GM23338 (cell line): ENCODE measurements around the gene CBX6. TPM values are rescaled to one million over a fixed set of nuclear protein-coding genes. Genes with fewer than 3 reads are reported as not detected.
A peak's percentile ranks its signal among the peaks of the same experiment; 100 is the strongest.

Experiments used
- ATAC-seq: fragments of 200-7000 bp; cut with Tn5 transposase; 3 replicates; pipeline ENCODE4 v1.9.1; 2020
- DNase-seq: peaks from one replicate; pipeline ENCODE4 v3.0.0-alpha.2; 2015; ENCODE audit warnings: low spot score
- H2AFZ ChIP-seq: fragments of 200-600 bp; sonication (generic); 2 replicates; pipeline ENCODE4 v1.8.0; 2016; ENCODE audit warnings: antibody characterized with exemption, mild to moderate bottlenecking, moderate library complexity
- H3F3A ChIP-seq: fragments of 200-600 bp; sonication (generic); replicated peaks from 2 replicates; pipeline ENCODE4 v1.8.0; 2017; ENCODE audit warnings: antibody characterized with exemption, mixed run types, low read depth
- H3K27ac ChIP-seq: fragments of 200-600 bp; sonication (generic); 2 replicates; pipeline ENCODE4 v1.6.1; 2016; ENCODE audit warnings: low read depth
- H3K27me3 ChIP-seq: fragments of 200-600 bp; sonication (generic); 2 replicates; pipeline ENCODE4 v1.8.0; 2016; ENCODE audit warnings: mild to moderate bottlenecking, mixed run types, moderate library complexity; ENCODE audit not compliant: insufficient read depth
- H3K36me3 ChIP-seq: fragments of 200-600 bp; sonication (generic); 2 replicates; pipeline ENCODE4 v1.8.0; 2016; ENCODE audit warnings: mild to moderate bottlenecking; ENCODE audit not compliant: insufficient read depth
- H3K4me1 ChIP-seq: fragments of 200-600 bp; sonication (generic); 2 replicates; pipeline ENCODE4 v1.8.0; 2016; ENCODE audit warnings: mild to moderate bottlenecking, moderate library complexity; ENCODE audit not compliant: insufficient read depth
- H3K4me2 ChIP-seq: fragments of 200-600 bp; sonication (generic); 2 replicates; pipeline ENCODE4 v1.7.1; 2017; ENCODE audit warnings: mixed run types
- H3K4me3 ChIP-seq: fragments of 200-600 bp; sonication (generic); 2 replicates; pipeline ENCODE4 v1.6.1; 2016; ENCODE audit warnings: mixed run types
- H3K79me2 ChIP-seq: fragments of 200-600 bp; sonication (generic); replicated peaks from 2 replicates; pipeline ENCODE4 v1.8.0; 2017; ENCODE audit warnings: mild to moderate bottlenecking; ENCODE audit not compliant: insufficient read depth
- H3K9me2 ChIP-seq: fragments of 200-600 bp; sonication (generic); 2 replicates; pipeline ENCODE4 v1.8.0; 2017; ENCODE audit not compliant: insufficient read depth
- H4K20me1 ChIP-seq: fragments of 200-600 bp; sonication (generic); replicated peaks from 2 replicates; pipeline ENCODE4 v1.8.0; 2017; ENCODE audit warnings: mild to moderate bottlenecking; ENCODE audit not compliant: insufficient read depth
- H3K27ac Mint-ChIP-seq: 2 replicates; pipeline ENCODE4 v1.8.0; 2020; ENCODE audit warnings: inconsistent platforms, mild to moderate bottlenecking, moderate library complexity, mixed read lengths
- H3K27me3 Mint-ChIP-seq: 3 replicates; pipeline ENCODE4 v1.8.0; 2022; ENCODE audit warnings: low read depth, mild to moderate bottlenecking, moderate library complexity, mixed read lengths, inconsistent platforms; ENCODE audit not compliant: insufficient read depth, poor library complexity
- H3K36me3 Mint-ChIP-seq: 3 replicates; pipeline ENCODE4 v1.8.0; 2021; ENCODE audit warnings: low read depth, mild to moderate bottlenecking, inconsistent platforms, moderate library complexity, mixed read lengths
- H3K4me1 Mint-ChIP-seq: 3 replicates; pipeline ENCODE4 v1.8.0; 2020; ENCODE audit warnings: mild to moderate bottlenecking, inconsistent platforms, mixed read lengths
- H3K4me3 Mint-ChIP-seq: 3 replicates; pipeline ENCODE4 v1.8.0; 2021; ENCODE audit warnings: moderate library complexity, mild to moderate bottlenecking, inconsistent platforms, mixed read lengths
- H3K9me3 Mint-ChIP-seq: 3 replicates; pipeline ENCODE4 v1.8.0; 2020; ENCODE audit warnings: moderate library complexity, mild to moderate bottlenecking, inconsistent platforms, mixed read lengths
- CREB1 ChIP-seq: fragments of 250-450 bp; sonication (Bioruptor Pico); IDR thresholded peaks from 2 replicates; pipeline ENCODE4 v1.5.0; 2020; ENCODE audit warnings: low read depth, mild to moderate bottlenecking, moderate library complexity
- CTCF ChIP-seq, 2 experiments: fragments of 200-600 bp in 1 of 2; sonication (generic) in 1 of 2; conservative IDR thresholded peaks; 2 replicates each; pipeline versions ENCODE4 v1.5.1 to v1.6.1; 2016 to 2017; ENCODE audit warnings: antibody characterized with exemption in 2 of 2, low read depth in 2 of 2, mild to moderate bottlenecking in 2 of 2, moderate library complexity in 1 of 2
- ETS1 ChIP-seq: IDR thresholded peaks from 2 replicates; pipeline ENCODE4 v1.6.1; 2016; ENCODE audit warnings: antibody characterized with exemption
- EZH2 ChIP-seq: fragments of 200-600 bp; sonication (generic); IDR thresholded peaks from one replicate; pipeline ENCODE4 v1.8.0; 2017; ENCODE audit warnings: antibody characterized with exemption, mild to moderate bottlenecking, low read depth; ENCODE audit not compliant: unreplicated experiment
- EZH2phosphoT487 ChIP-seq: fragments of 200-600 bp; sonication (generic); IDR thresholded peaks from one replicate; pipeline ENCODE4 v1.8.1; 2018; ENCODE audit warnings: antibody characterized with exemption; ENCODE audit not compliant: unreplicated experiment
- JUNB ChIP-seq: IDR thresholded peaks from one replicate; pipeline ENCODE4 v1.6.1; 2016; ENCODE audit warnings: antibody characterized with exemption; ENCODE audit not compliant: unreplicated experiment
- NANOG ChIP-seq: IDR thresholded peaks from 2 replicates; pipeline ENCODE4 v1.6.1; 2016; ENCODE audit warnings: antibody characterized with exemption, borderline replicate concordance
- POLR2AphosphoS5 ChIP-seq: IDR thresholded peaks from 2 replicates; pipeline ENCODE4 v1.6.1; 2016; ENCODE audit warnings: antibody characterized with exemption, low read depth
- REST ChIP-seq: IDR thresholded peaks from one replicate; pipeline ENCODE4 v1.6.1; 2018; ENCODE audit warnings: antibody characterized with exemption; ENCODE audit not compliant: unreplicated experiment
- STAT1 ChIP-seq: IDR thresholded peaks from one replicate; pipeline ENCODE4 v1.6.1; 2016; ENCODE audit warnings: antibody characterized with exemption; ENCODE audit not compliant: unreplicated experiment
- ZNF114 ChIP-seq: fragments of 250-450 bp; sonication (Bioruptor Pico); IDR thresholded peaks from 2 replicates; pipeline ENCODE4 v1.5.0; 2020; ENCODE audit warnings: mild to moderate bottlenecking, moderate library complexity
- ZNF331 ChIP-seq: fragments of 250-450 bp; sonication (Bioruptor Pico); IDR thresholded peaks from 2 replicates; pipeline ENCODE4 v1.5.0; 2020; ENCODE audit warnings: low read depth, mild to moderate bottlenecking, moderate library complexity
- ZNF462 ChIP-seq: fragments of 250-450 bp; sonication (Bioruptor Pico); IDR thresholded peaks from 2 replicates; pipeline ENCODE4 v1.5.0; 2020; ENCODE audit warnings: mild to moderate bottlenecking, moderate library complexity
- polyA plus RNA-seq: library from polyadenylated mRNA; unstranded; fragments of >200 nt; fragmentation: Nextera tagmentation; extraction: Ambion mirVana; gene quantifications from 2 replicates; pipeline ENCODE4 v1.2.1, GENCODE V29; 2016
- total RNA-seq: library from RNA; depleted of rRNA; stranded (reverse); fragments of >200 nt; shearing (Covaris generic); gene quantifications from 2 replicates; pipeline ENCODE4 v1.2.3, GENCODE V29; 2014

The CBX6 gene
- total and polyA plus RNA-seq, 2 experiments from 2014 or later, result 18.5 to 23.0 TPM

GRCh38 chr22:38859581-38860282, 12.3 kb downstream of the CBX6 start:
- peaks cover 41% of the 10 kb centered on the region for H3K4me1 ChIP-seq
- H3K79me2 ChIP-seq, result no peaks in the 10 kb centered on the region
- H4K20me1 ChIP-seq, result peaks cover 13% of the 10 kb centered on the region
- H3F3A ChIP-seq, result 0 out of 2 replicates have a peak, but pooled peaks cover 4% of the 10 kb centered on the region
- Mint-ChIP-seq H3K4me1 (peaks cover 38% of the 10 kb centered on the region), H3K4me3 (no peak overlapping the region), H3K36me3 (peaks cover 4% of the 10 kb centered on the region; the same call in 2 of the 3 replicates), H3K27ac (no peak overlapping the region), H3K9me3 (no peaks in the 10 kb centered on the region), H3K27me3 (peaks cover 20% of the 10 kb centered on the region)
- H2AFZ ChIP-seq, result no peak overlapping the region
- H3K36me3 ChIP-seq, result no peaks in the 10 kb centered on the region
- H3K27me3 ChIP-seq, result no peaks in the 10 kb centered on the region
- ATAC-seq (peak; percentile 3; the same call in 2 of the 3 replicates), DNase-seq (no peak)
- no peak overlapping the region for H3K4me3 ChIP-seq
- no peaks in the 10 kb centered on the region for H3K9me2 ChIP-seq
- no peak overlapping the region for H3K27ac ChIP-seq
- H3K4me2 ChIP-seq, result 0 out of 2 replicates have a peak overlapping the region, but pooled peaks have one; percentile 48
- TF ChIP-seq CREB1 (no peak), ZNF462 (CRISPR knock-in tag) (no peak), EZH2phosphoT487 (no peak), ZNF331 (CRISPR knock-in tag) (no peak), POLR2AphosphoS5 (no peak), STAT1 (no peak), JUNB (no peak), NANOG (no peak), ETS1 (no peak), ZNF114 (no peak), REST (no peak), EZH2 (no peak), CTCF (conservative IDR thresholded peaks at IDR 0.05; ENCODE audit: low read depth in 2 of 2) (no peak)
